HG02938 (cell line): ENCODE data around the gene LIN52.

Source experiments
- ATAC-seq: cut with Tn5 transposase; IDR thresholded peaks from one replicate; pipeline ENCODE4 v1.9.1; 2021; ENCODE audit warnings: mild to moderate bottlenecking, moderate library complexity; ENCODE audit not compliant: unreplicated experiment

The LIN52 gene

DNA sequence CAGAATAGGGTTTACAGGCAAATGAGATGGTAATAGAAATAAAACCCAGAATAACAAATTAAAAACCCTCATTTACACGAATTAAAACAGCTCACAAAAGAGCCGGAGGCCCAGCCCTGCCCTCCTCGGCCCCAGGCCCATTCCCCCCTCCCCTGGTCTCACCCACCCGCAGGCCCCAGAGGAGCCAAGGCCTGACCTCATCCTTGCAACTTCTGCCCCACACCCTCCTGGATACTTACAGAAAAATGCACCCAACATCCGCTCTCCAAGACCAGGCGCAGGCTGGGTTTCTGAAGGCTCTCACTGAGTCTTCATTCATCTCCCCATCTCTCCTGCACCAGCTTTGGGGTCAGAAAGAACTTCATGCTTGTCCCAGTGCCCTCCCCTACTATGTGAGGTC lies 138.3 kb downstream of the LIN52 start:
- no peak for ATAC-seq

GRCh38 chr14:74231784-74232183 lies 147.0 kb downstream of the LIN52 start:
- ATAC-seq, result no peak

DNA sequence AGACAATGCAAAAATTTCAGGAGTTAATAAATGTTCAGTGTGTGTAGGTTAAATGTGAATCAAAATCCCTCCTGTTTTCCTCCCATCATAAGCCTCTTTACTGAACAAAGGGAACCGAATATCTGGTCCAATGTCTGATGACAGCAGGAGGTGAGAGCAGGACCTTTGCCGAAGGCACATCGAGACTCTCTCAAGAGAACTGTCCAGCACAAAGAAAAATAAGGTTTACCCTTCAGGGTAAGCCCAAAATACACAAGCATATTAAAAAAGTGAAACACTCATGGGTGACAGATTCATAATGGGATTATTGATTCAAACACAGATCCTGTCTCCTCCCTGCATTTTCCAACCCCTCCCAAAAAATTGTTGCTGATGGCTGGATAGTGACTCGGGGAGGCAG lies 150.3 kb downstream of the LIN52 start:
- no peak for ATAC-seq

GRCh38 chr14:74237441-74237840 lies 152.7 kb downstream of the LIN52 start:
- ATAC-seq, result no peak

DNA sequence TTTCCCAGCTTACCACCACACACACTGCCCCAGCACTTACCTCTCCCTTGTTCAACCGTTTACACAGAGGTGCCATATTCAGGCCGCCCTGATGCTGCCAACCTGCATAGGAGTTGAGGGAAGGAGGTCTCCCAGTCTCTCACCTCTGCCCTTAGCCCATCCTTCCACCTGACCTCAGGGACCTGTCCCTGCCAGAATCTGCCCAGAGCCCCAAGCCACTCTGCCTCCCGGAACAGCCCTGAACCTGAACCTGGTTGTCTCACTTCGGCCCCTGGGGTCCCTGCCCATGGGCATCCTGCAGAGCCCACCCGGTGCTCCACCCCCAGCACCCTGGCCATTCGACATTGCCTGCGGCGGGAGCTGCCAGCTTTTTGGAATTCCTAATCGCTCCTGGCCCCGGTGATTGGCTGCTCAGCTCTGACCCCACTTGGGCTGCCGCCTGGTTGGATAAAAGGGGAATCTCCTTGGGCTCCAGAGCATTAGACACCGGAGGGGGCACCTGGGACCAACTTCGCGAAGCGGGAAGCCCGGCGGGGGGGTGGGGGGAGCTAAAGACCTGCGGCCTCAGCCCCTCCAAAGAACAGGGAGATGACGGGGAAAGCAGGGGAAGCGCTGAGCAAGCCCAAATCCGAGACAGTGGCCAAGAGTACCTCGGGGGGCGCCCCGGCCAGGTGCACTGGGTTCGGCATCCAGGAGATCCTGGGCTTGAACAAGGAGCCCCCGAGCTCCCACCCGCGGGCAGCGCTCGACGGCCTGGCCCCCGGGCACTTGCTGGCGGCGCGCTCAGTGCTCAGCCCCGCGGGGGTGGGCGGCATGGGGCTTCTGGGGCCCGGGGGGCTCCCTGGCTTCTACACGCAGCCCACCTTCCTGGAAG lies 154.5 kb downstream of the LIN52 start, which contains the start of gene VSX2:
Gene VSX2, plus strand, starts transcription at position 476 of the 874 bp plus-strand sequence. Its CDS starts 113 bp downstream, at position 589.
- ATAC-seq, result no peak

GRCh38 chr14:74239848-74240793 lies 155.4 kb downstream of the LIN52 start:
- ATAC-seq, result no peak

DNA sequence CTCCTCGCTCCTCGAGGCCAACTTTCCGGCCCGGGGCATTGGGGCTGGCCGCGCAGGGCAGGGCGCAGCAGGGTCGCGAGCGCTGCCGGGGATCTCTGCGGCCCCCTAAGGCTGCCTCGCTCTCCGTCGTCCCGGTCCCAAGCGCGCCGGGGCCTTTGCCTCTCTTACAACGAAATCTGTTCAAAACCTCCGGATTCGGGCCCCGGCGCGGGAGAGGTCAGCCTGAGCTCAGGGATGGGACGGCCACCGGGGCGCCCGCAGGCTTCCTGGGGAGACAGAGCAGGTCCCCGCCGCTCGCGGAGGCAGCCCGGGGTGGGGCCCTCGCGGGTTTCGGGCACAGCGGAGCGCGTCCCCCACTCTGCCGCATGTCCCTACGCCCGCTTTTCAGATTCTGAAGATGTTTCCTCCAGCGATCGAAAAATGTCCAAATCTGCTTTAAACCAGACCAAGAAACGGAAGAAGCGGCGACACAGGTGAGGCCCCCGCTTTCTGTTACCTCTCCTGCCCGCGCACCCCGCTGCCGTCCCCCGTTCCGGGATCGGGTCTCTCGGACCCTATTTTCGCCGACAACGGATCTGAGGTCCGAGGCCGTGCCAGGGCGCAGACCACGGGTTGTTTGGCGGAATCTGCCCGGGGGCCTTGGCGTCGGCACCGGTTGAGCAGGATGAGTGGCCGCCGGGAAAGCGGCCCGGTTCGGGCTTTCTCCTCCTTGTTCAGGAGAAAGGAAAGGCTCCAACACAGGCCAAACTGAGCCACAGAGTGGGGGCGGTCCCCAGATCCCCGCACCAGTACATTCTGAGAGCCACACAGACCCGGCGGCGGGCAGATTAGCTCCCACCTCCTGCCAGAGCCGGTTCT lies 156.3 kb downstream of the LIN52 start:
- no peak for ATAC-seq

- ATAC-seq, result no peak
These were observed 156.9 kb downstream of the LIN52 start for GRCh38 chr14:74241652-74242017.

DNA sequence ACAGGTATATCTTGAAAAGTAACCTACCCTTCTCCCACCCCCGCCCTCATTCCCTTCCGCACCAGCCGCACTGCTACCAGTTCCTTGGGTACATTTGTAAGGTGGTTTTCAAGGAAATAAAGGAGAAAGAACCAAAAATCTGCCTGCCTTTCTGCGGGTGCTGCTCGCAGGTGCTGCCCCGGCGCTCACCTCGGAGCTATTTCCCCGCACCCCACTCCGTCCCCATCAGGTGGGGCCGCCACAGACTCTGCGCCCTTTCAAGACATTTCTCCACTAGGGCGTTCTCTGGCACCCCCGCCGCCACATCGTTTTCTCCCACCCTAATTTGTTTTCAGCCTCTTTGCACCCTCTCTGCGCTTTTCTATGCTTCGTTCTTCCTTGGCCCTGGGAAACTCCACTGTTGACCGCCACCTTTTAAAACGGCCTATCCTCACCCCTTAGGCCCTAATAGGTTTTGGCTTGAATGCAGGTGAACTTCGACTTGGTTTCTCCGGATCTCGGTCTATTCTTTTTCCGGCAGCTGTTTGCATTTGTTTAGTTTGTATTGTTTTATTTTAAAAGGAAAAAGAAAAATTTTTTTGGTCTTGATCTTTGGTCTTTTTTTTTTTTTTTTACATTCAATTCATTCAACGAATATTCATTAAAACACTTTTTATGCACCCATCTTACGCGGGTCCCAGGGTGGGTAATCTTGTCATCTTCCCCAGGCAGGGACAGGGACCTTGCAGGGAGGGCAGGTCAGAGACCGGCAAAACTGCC lies 157.4 kb downstream of the LIN52 start:
- ATAC-seq, result no peak

DNA sequence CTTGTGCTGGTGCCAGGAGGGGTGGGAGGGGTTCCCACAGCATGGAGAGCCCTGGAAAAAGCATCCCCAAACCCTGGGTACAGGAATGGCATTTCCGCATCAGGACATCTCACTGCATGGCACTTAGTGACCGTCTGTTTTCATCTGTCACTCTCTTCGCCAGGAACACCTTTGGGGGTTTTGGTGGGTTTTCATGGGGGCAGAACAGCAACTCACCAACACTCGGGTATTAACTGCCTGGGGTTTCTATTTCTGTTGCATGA lies 158.0 kb downstream of the LIN52 start:
- no peak for ATAC-seq

GRCh38 chr14:74243051-74243450 lies 158.3 kb downstream of the LIN52 start:
- ATAC-seq, result no peak

- no peak for ATAC-seq
These were observed 159.4 kb downstream of the LIN52 start for GRCh38 chr14:74244115-74244514.

DNA sequence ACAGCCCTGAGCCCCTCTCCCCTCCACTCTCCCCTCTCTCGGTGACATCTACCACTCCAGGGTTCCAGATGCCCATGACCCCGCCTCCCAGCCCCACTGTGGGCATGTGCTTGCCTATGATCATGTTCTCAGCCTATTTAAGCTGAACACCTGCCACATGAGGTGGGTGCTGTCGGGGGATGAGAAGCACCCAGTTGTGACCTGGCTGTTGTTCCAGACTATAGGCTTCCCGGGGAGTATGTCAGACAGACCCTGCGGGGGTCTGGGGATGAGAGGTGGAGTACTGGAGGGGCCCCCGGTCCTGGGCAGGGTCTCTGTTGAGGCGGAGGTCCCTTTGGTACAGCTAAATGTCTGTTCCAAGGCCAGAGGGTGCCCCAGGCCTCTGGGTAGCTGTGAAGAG lies 160.5 kb downstream of the LIN52 start:
- no peak for ATAC-seq

GRCh38 chr14:74246542-74246941 lies 161.8 kb downstream of the LIN52 start:
- no peak for ATAC-seq

- ATAC-seq, result no peak
These were observed 163.3 kb downstream of the LIN52 start for GRCh38 chr14:74248017-74248416.

DNA sequence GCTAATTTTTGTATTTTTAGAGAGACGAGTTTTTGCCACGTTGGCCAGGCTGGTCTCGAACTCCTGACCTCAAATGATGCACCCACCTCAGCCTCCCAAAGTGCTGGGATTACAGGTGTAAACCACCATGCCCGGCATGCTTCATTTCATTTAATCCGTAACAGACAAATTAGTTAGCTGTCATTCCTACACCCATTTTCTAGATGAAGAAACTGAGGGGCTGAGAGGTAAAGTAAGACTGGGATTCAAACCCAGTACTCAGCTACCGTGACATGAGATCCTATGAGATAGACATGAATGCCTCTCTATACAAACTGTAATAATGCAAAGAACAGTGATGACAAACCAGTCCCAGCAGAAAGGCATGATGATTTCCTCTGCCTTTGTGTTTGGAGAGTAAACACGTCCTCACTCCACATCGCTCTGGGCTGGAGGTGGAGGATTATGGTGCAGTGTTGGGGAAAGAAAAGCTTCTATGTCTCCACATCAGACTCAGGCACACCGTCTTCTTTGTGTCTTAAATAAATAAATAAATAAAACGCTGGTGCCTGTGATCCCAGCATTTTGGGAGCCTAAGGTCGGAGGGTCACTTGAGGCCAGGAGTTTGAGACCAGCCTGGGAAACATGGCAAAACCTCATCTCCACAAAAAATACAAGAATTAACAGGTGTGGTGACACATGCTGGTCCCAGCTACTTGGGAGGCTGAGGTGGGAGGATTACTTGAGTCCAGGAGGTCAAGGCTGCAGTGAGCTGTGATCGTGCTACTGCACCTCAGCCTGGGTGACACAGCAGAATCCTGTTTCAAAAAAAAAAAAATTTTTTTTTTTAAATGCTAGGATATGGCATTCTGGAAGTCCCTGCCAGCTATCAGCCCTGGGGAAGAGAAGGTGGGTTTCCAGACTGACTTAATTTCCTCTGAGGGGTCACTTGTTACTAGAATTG lies 164.9 kb downstream of the LIN52 start:
- ATAC-seq, result no peak
